PC-9 (cell line): ENCODE data around the gene KDM4F.

Experiments
- EZH2 ChIP-seq: fragments of 200-600 bp; sonication (generic); IDR thresholded peaks from 2 replicates; pipeline ENCODE4 v1.8.0; 2017; ENCODE audit warnings: antibody characterized with exemption, low read depth
- TF ChIP-seq, protein P1 (sequence below): fragments of 200-600 bp; sonication (generic); conservative IDR thresholded peaks from 2 replicates; pipeline ENCODE4 v1.6.1; 2017; ENCODE audit warnings: mixed run types, antibody characterized with exemption, mild to moderate bottlenecking, moderate library complexity

DNA sequence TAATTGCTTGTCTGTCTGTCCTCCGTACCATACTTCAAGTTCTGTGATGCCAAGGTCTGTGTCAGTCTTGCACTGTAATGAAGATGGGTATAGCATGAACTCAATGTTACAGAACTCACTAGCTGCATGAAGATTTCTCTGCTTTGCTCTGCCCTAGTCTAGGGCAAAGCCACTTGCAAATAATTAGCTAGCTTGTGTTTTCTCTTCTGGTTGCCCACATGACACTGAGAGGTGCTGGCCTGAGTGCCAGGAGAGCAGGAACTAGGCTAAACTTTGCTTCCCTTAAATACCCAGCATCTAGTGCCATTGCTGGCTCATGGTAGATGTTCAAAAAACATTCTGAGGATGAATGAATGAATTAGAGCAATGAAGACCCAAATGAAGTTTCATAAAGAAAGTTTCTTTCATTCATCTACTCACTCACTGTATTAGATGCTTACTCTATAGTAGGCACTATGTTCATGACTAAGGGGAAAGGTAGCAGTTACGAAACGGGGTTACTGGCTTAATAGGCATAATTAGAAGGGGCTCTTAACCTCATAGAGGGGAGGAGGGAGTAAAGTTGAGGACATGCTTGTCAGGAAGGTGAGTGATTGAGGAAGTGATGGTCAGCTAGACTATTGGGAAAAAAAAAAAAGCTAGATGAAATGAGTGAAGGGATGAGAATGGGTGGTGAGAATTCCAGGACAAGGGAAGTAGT, 36.0 kb downstream of the KDM4F start:
- TF ChIP-seq, protein P1, sequence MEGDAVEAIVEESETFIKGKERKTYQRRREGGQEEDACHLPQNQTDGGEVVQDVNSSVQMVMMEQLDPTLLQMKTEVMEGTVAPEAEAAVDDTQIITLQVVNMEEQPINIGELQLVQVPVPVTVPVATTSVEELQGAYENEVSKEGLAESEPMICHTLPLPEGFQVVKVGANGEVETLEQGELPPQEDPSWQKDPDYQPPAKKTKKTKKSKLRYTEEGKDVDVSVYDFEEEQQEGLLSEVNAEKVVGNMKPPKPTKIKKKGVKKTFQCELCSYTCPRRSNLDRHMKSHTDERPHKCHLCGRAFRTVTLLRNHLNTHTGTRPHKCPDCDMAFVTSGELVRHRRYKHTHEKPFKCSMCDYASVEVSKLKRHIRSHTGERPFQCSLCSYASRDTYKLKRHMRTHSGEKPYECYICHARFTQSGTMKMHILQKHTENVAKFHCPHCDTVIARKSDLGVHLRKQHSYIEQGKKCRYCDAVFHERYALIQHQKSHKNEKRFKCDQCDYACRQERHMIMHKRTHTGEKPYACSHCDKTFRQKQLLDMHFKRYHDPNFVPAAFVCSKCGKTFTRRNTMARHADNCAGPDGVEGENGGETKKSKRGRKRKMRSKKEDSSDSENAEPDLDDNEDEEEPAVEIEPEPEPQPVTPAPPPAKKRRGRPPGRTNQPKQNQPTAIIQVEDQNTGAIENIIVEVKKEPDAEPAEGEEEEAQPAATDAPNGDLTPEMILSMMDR = no peak
- TF ChIP-seq EZH2 = no peak
